Measurements from ENCODE around the gene NEAT1. TPM values are rescaled to one million over a fixed set of nuclear protein-coding genes. Genes with fewer than 3 reads are reported as not detected.

The NEAT1 gene
- total RNA-seq, 6 donors from 2014 or later, result 245 to 3,084 (median 1,019) TPM

DNA sequence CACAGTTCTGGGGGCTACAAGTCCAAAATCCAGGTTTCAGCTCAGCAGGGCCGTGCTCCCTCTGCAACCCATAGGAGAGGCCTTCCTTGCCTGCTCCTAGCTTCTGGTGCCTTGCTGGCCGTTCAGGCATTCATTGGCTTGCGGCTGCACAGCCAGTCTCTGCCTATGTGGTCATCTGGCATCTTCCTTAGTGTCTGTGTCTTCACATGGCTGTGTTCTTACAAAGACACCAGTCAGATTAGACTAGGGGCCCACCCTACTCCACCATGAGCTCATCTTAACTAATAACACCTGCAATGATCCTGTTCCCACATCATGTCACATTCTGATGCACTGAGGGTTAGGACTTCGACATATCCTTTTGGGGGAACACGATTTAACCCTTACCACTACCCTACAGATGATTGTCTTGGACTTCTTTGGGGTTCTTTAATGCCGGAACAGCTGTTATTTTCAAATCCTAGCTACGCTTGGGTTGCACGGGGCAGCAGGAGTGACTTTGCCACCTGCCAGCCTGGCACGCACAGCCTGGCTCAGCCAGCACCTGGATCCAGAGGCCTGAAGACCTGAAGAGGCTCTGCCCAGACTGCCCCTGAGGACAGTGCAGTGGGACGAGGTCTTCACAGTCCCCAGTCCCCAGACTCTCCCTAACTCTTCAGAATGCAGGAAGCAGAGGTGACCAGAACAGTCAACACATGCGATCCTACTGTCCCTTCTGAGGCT lies 7.7 kb upstream of the NEAT1 start:
- no peak overlapping the region for H3K27ac ChIP-seq
- peaks cover 31 to 43% (median 34%) of the 10 kb centered on the region in 4 donors for H3K4me1 ChIP-seq
- no peak for TF ChIP-seq POLR2AphosphoS5 (IDR thresholded peaks at IDR 0.05)
- H3K36me3 ChIP-seq, result peaks cover 0 to 33% (median 20%) of the 10 kb centered on the region in 4 donors
- no peaks in the 10 kb centered on the region for H3K9me3 ChIP-seq
- DNase-seq (peak in 1 of 2 donors; percentile 49), ATAC-seq (ENCODE audit: low FRiP score in 2 of 2) (no peak)
- no peak overlapping the region for H3K4me3 ChIP-seq
- WGBS, 2 donors, result 79 to 87% methylated on average over 9 to 11 of the region's 11 CpGs
- no peaks in the 10 kb centered on the region for H3K27me3 ChIP-seq

DNA sequence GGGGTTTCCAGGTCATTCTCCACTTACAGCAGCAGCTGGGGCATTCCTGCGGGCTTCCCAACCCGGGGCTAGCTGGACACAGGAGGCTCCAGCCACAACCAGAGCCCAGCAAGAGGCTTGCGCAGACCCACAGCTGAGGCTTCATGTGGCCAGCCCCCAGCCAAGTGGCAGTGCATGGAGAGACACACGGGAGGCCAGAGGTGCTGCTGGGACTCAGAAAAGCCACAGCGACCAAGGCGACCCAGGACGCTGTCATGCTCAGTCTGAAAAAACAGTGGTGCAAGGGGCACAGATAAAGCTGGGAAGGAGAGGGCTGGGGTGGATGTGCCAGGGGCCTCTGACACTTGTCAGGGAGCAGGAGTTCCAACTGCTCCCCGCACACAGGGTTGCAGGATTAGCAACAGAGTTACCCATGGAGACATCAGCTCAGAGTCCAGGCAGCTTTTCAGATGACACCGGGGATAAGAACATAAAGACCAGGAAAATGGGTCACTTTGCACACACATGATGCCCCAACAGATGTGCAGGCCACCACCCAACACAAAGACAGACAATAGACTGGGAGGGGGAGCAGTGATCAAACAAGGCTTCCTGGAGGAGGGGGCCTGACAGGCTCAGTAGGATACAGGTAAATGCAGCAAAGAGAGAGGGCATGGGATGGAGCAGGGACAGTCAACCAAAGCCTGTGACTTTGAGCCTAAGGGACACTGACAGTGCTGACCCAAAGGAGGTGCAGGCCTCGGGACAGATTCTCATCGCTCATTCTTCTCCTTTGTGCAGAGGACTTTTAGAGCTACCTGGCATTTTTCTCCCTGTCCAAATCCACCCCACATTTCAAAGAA lies 6.9 kb upstream of the NEAT1 start:
- 68 to 71% methylated on average over 9 of the region's 11 CpGs for WGBS, 2 donors
- DNase-seq, result peak in 1 of 2 donors; percentile 49
- TF ChIP-seq POLR2A (IDR thresholded peaks at IDR 0.05) (no peak), EP300 (IDR thresholded peaks at IDR 0.05) (no peak), POLR2AphosphoS5 (IDR thresholded peaks at IDR 0.05) (no peak)
- TF ChIP-seq, protein P1, sequence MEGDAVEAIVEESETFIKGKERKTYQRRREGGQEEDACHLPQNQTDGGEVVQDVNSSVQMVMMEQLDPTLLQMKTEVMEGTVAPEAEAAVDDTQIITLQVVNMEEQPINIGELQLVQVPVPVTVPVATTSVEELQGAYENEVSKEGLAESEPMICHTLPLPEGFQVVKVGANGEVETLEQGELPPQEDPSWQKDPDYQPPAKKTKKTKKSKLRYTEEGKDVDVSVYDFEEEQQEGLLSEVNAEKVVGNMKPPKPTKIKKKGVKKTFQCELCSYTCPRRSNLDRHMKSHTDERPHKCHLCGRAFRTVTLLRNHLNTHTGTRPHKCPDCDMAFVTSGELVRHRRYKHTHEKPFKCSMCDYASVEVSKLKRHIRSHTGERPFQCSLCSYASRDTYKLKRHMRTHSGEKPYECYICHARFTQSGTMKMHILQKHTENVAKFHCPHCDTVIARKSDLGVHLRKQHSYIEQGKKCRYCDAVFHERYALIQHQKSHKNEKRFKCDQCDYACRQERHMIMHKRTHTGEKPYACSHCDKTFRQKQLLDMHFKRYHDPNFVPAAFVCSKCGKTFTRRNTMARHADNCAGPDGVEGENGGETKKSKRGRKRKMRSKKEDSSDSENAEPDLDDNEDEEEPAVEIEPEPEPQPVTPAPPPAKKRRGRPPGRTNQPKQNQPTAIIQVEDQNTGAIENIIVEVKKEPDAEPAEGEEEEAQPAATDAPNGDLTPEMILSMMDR (IDR thresholded peaks at IDR 0.05), result no peak
- Histone ChIP-seq H3K36me3 (peaks cover 0 to 28% (median 17%) of the 10 kb centered on the region in 4 donors), H3K27me3 (no peaks in the 10 kb centered on the region), H3K4me1 (peaks cover 38 to 51% (median 41%) of the 10 kb centered on the region in 4 donors), H3K4me3 (peak overlapping the region in 3 of 4 donors; percentile 33 to 79 (median 66)), H3K9me3 (no peaks in the 10 kb centered on the region), H3K27ac (peak overlapping the region in 3 of 4 donors; percentile 97 to 100 (median 100))
- ATAC-seq (ENCODE audit: low FRiP score in 2 of 2), result no peak

DNA sequence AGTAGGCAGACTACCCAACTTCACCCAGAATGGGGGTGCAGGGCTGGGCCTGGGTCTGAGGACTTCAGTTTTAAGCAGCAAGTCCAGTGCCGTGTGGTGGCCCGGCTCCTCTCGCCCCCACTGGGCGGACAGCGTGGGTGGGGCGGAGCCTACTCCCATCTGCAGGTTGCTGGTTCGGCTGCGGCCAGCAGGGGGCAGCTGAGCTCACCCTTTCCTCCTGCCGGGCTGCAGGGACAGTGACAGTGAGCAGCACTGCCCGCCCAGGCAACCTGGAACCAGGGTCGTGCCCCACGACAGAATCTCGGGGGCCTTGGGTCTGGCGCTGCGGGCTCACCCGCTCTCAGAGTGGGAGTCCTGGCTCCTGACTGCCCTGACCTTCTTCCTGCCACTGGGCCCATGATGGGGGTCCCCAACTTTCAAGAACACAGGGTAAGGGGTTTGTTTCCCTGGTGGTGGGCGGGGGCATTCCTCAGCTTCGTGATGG lies 6.2 kb upstream of the NEAT1 start:
- TF ChIP-seq EP300 (IDR thresholded peaks at IDR 0.05), result peak in 2 of 4 donors; percentile 6 to 46
- peak in 1 of 4 donors; percentile 39 for TF ChIP-seq POLR2A (IDR thresholded peaks at IDR 0.05)
- TF ChIP-seq, protein P1 (IDR thresholded peaks at IDR 0.05), result peak; percentile 96 to 100 (median 100)
- TF ChIP-seq POLR2AphosphoS5 (IDR thresholded peaks at IDR 0.05), result peak; percentile 76 to 84
- DNase-seq, result peak; percentile 96 to 99
- peaks cover 0 to 21% (median 10%) of the 10 kb centered on the region in 4 donors for H3K36me3 ChIP-seq
- peak; percentile 63 to 70 for ATAC-seq (ENCODE audit: low FRiP score in 2 of 2)
- H3K27ac ChIP-seq, result peak overlapping the region; percentile 97 to 100 (median 100)
- WGBS, 2 donors, result 11 to 20% methylated on average over 1 to 3 of the region's 18 CpGs
- H3K4me3 ChIP-seq, result peak overlapping the region in 3 of 4 donors; percentile 33 to 79 (median 66)
- peaks cover 39 to 57% (median 45%) of the 10 kb centered on the region in 4 donors for H3K4me1 ChIP-seq
- H3K9me3 ChIP-seq, result no peaks in the 10 kb centered on the region
- no peaks in the 10 kb centered on the region for H3K27me3 ChIP-seq

DNA sequence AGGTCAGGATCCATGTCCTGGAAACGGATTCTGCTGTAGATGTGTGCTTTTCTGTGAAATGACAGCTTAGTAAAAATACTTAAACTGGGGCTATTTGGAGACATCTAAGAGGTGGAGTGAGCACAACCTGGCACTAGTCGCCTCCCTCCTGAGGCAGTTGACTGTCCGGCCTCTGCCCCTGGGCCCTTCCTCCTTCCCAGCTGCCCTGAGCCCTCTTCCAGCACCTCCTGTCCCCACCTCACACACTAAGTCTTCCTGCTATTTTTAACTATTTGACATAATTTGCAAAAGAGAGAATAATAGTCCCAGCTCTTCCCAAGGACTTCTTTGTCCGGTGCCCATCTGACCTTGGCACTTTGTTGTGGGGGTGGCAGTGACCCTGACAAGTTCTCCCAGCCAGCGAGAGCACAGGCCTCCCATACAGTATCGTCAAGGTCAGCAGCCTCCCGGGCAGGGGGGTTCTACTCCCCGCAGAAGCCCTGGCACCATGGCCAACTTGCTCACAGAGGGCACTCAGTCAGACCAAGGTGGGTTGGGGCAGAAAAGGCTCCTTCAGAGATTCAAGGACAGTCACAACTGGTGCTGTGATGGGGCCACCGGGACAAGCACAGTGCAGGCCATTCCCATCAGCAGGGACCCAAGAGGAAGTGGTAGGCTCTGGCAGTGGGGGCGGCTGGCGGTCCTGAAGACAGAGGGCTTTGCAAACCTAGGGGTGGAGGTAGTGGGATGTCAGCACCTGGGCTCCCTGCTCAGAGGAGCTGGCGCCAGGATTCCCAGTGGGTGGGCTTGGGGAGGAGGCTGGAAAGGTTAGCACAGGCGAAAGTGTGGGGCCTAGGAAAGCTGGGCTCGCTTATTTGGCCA lies 5.5 kb upstream of the NEAT1 start:
- DNase-seq (peak in 1 of 2 donors; percentile 71), ATAC-seq (ENCODE audit: low FRiP score in 2 of 2) (no peak)
- WGBS, 2 donors, result 13 to 25% methylated on average over 8 to 14 of the region's 14 CpGs
- H3K9me3 ChIP-seq, result no peaks in the 10 kb centered on the region
- peak overlapping the region in 3 of 4 donors; percentile 33 to 79 (median 66) for H3K4me3 ChIP-seq
- no peaks in the 10 kb centered on the region for H3K27me3 ChIP-seq
- peaks cover 39 to 62% (median 46%) of the 10 kb centered on the region in 4 donors for H3K4me1 ChIP-seq
- peak overlapping the region; percentile 97 to 100 (median 100) for H3K27ac ChIP-seq
- H3K36me3 ChIP-seq, result peaks cover 0 to 14% (median 6%) of the 10 kb centered on the region in 4 donors
- TF ChIP-seq EP300 (IDR thresholded peaks at IDR 0.05), result no peak
- peak in 1 of 4 donors; percentile 18 for TF ChIP-seq POLR2A (IDR thresholded peaks at IDR 0.05)
